Measurements from ENCODE around the gene GRM7.

Gene GRM7

GRCh38 chr3:7754653-7755441 is 893.9 kb downstream of the GRM7 start:
- no peak overlapping the region for H3K4me3 ChIP-seq (ENCODE audit: low read depth in 1 of 2, low read length in 1 of 2)
- H3K27me3 ChIP-seq: no peaks in the 10 kb centered on the region
- no peaks in the 10 kb centered on the region for H3K4me1 ChIP-seq (ENCODE audit: control insufficient read depth in 1 of 2, insufficient read depth in 1 of 2, low read depth in 1 of 2, low read length in 1 of 2)
- no peaks in the 10 kb centered on the region for H3K9me3 ChIP-seq
- TF ChIP-seq CTCF (IDR thresholded peaks at IDR 0.05): no peak
- no peak overlapping the region for H3K27ac ChIP-seq
- no peaks in the 10 kb centered on the region for H3K36me3 ChIP-seq

- H3K4me3 ChIP-seq (ENCODE audit: low read depth in 1 of 2, low read length in 1 of 2): no peak overlapping the region
- H3K36me3 ChIP-seq: no peaks in the 10 kb centered on the region
- H3K9me3 ChIP-seq: no peaks in the 10 kb centered on the region
- no peaks in the 10 kb centered on the region for H3K27me3 ChIP-seq
- no peak overlapping the region for H3K27ac ChIP-seq
- TF ChIP-seq CTCF (IDR thresholded peaks at IDR 0.05): no peak
- H3K4me1 ChIP-seq (ENCODE audit: control insufficient read depth in 1 of 2, insufficient read depth in 1 of 2, low read depth in 1 of 2, low read length in 1 of 2): no peaks in the 10 kb centered on the region
Observed at GRCh38 chr3:7759630-7760029, 898.7 kb downstream of the GRM7 start.

- H3K4me1 ChIP-seq (ENCODE audit: control insufficient read depth in 1 of 2, insufficient read depth in 1 of 2, low read depth in 1 of 2, low read length in 1 of 2): no peaks in the 10 kb centered on the region
- H3K36me3 ChIP-seq: no peaks in the 10 kb centered on the region
- TF ChIP-seq CTCF (IDR thresholded peaks at IDR 0.05): no peak
- no peaks in the 10 kb centered on the region for H3K9me3 ChIP-seq
- H3K4me3 ChIP-seq (ENCODE audit: low read depth in 1 of 2, low read length in 1 of 2): no peak overlapping the region
- no peaks in the 10 kb centered on the region for H3K27me3 ChIP-seq
- no peak overlapping the region for H3K27ac ChIP-seq
Observed at GRCh38 chr3:7760718-7761117, 899.8 kb downstream of the GRM7 start.

GRCh38 chr3:7764115-7764514 is 903.2 kb downstream of the GRM7 start:
- Histone ChIP-seq H3K27ac (no peak overlapping the region), H3K27me3 (no peaks in the 10 kb centered on the region), H3K36me3 (no peaks in the 10 kb centered on the region), H3K4me3 (ENCODE audit: low read depth in 1 of 2, low read length in 1 of 2) (no peak overlapping the region), H3K4me1 (ENCODE audit: control insufficient read depth in 1 of 2, insufficient read depth in 1 of 2, low read depth in 1 of 2, low read length in 1 of 2) (no peaks in the 10 kb centered on the region), H3K9me3 (no peaks in the 10 kb centered on the region)
- TF ChIP-seq CTCF (IDR thresholded peaks at IDR 0.05): no peak

- Histone ChIP-seq H3K9me3 (no peaks in the 10 kb centered on the region), H3K27me3 (no peaks in the 10 kb centered on the region), H3K27ac (no peak overlapping the region), H3K36me3 (no peaks in the 10 kb centered on the region), H3K4me3 (ENCODE audit: low read depth in 1 of 2, low read length in 1 of 2) (no peak overlapping the region), H3K4me1 (ENCODE audit: control insufficient read depth in 1 of 2, insufficient read depth in 1 of 2, low read depth in 1 of 2, low read length in 1 of 2) (no peaks in the 10 kb centered on the region)
- no peak for TF ChIP-seq CTCF (IDR thresholded peaks at IDR 0.05)
Observed at GRCh38 chr3:7766530-7766929, 905.6 kb downstream of the GRM7 start.

Data from neutrophil (primary cell).